Keratinocyte (primary cell): Measurements from ENCODE around the gene DEPP1. TPM values are rescaled to one million over a fixed set of nuclear protein-coding genes. Genes with fewer than 3 reads are reported as not detected.

Experiments
- DNase-seq: peaks from one replicate; pipeline ENCODE4 v3.0.0-alpha.2; 2011; ENCODE audit warnings: low read depth, missing footprints, low spot score
- FAIRE-seq: peaks from 2 replicates; lab custom pipeline; 2011; peaks lifted over from hg19 to GRCh38; lab: Jason Lieb, UNC
- H2AFZ ChIP-seq: 2 replicates; pipeline ENCODE4 v1.6.0; 2012; ENCODE audit warnings: low read length, control low read depth, inconsistent platforms; ENCODE audit not compliant: control insufficient read depth
- H3K27ac ChIP-seq: 2 replicates; pipeline ENCODE4 v1.5.1; 2011; ENCODE audit warnings: low read length; ENCODE audit not compliant: control insufficient read depth, insufficient read depth
- H3K27me3 ChIP-seq: 3 replicates; pipeline ENCODE4 v1.6.0; 2011; ENCODE audit warnings: low read length; ENCODE audit not compliant: control insufficient read depth, insufficient read depth; ENCODE audit errors: extremely low read depth
- H3K36me3 ChIP-seq, 2 experiments: 2 replicates in 1 of 2; 3 replicates in 1 of 2; pipeline ENCODE4 v1.5.1; 2011; ENCODE audit warnings: low read length in 2 of 2, mild to moderate bottlenecking in 1 of 2; ENCODE audit not compliant: control insufficient read depth in 2 of 2, insufficient read depth in 2 of 2; ENCODE audit errors: extremely low read depth in 1 of 2
- H3K4me1 ChIP-seq: 3 replicates; pipeline ENCODE4 v1.5.1; 2011; ENCODE audit warnings: low read length; ENCODE audit not compliant: control insufficient read depth, insufficient read depth; ENCODE audit errors: extremely low read depth
- H3K4me2 ChIP-seq: 3 replicates; pipeline ENCODE4 v1.6.0; 2011; ENCODE audit warnings: low read depth, low read length; ENCODE audit not compliant: control insufficient read depth, insufficient read depth; ENCODE audit errors: extremely low read depth
- H3K4me3 ChIP-seq, 3 experiments: fragments of 200-600 bp in 1 of 3; sonication (generic) in 1 of 3; 2 replicates in 2 of 3; 3 replicates in 1 of 3; pipeline ENCODE4 v1.5.1; 2011 to 2016; ENCODE audit warnings: low read length in 3 of 3, mild to moderate bottlenecking in 3 of 3, control low read depth in 2 of 3, inconsistent platforms in 1 of 3, low read depth in 1 of 3, mixed read lengths in 1 of 3, mixed run types in 1 of 3, moderate library complexity in 1 of 3; ENCODE audit not compliant: control insufficient read depth in 2 of 3, insufficient read depth in 2 of 3; ENCODE audit errors: extremely low read depth in 1 of 3
- H3K79me2 ChIP-seq: 2 replicates; pipeline ENCODE4 v1.6.0; 2012; ENCODE audit warnings: low read length; ENCODE audit not compliant: control insufficient read depth, insufficient read depth
- H3K9ac ChIP-seq: 3 replicates; pipeline ENCODE4 v1.6.0; 2011; ENCODE audit warnings: low read length; ENCODE audit not compliant: control insufficient read depth, insufficient read depth; ENCODE audit errors: extremely low read depth
- H3K9me1 ChIP-seq: 3 replicates; pipeline ENCODE4 v1.6.0; 2011; ENCODE audit warnings: low read length; ENCODE audit not compliant: control insufficient read depth, insufficient read depth; ENCODE audit errors: extremely low read depth
- H3K9me3 ChIP-seq: 2 replicates; pipeline ENCODE4 v1.5.1; 2012; ENCODE audit warnings: low read depth, low read length; ENCODE audit not compliant: control insufficient read depth
- H4K20me1 ChIP-seq: 3 replicates; pipeline ENCODE4 v1.6.0; 2011; ENCODE audit warnings: low read length; ENCODE audit not compliant: control insufficient read depth, insufficient read depth; ENCODE audit errors: extremely low read depth
- EZH2 ChIP-seq: IDR thresholded peaks from one replicate; pipeline ENCODE4 v1.6.1; 2012; ENCODE audit warnings: inconsistent platforms, mild to moderate bottlenecking, low read length, moderate library complexity
- dilution Hi-C: fragments of 300-500 bp; cut with MboI; formaldehyde crosslinking; loops from one replicate; pipeline ENCODE4 v1.7.0; 2020; ENCODE audit warnings: low sequenced_read_pairs; ENCODE audit not compliant: extremely low pct_ligation_motif_present
- polyA plus RNA-seq, 5 experiments: library from polyadenylated mRNA; depleted of rRNA in 3 of 5; stranded (reverse) in 3 of 5; stranded (forward) in 1 of 5; unstranded in 1 of 5; fragments of >200 nt; gene quantifications; 1 replicate in 1 of 5; 2 replicates in 3 of 5; 3 replicates in 1 of 5; pipeline versions ENCODE4 v1.2.1 to v1.2.3, GENCODE V29; 2011 to 2012; ENCODE audit warnings: missing spikeins in 2 of 5, low read depth in 1 of 5, low replicate concordance in 1 of 5
- TF ChIP-seq, protein P1 (sequence below), 3 experiments: IDR thresholded peaks in 1 of 3; conservative IDR thresholded peaks in 1 of 3; optimal IDR thresholded peaks in 1 of 3; 2 replicates in 2 of 3; 3 replicates in 1 of 3; pipeline versions ENCODE3 to v1.5.1; 2011; ENCODE audit warnings: low read length in 3 of 3, mild to moderate bottlenecking in 3 of 3, moderate library complexity in 2 of 3, control low read depth in 1 of 3, inconsistent platforms in 1 of 3; ENCODE audit not compliant: insufficient read depth in 2 of 3; ENCODE audit errors: extremely low read depth in 1 of 3

Gene DEPP1
- polyA plus RNA-seq, 1 donor (not counting 4 experiments of a cell fraction or from before 2014, with no cell fraction given), result 1.2 TPM

- DNase-seq (no peak), FAIRE-seq (no peak)
- H3K4me2 ChIP-seq, result no peak overlapping the region
- H3K4me1 ChIP-seq, result peaks cover 11% of the 10 kb centered on the region
- TF ChIP-seq, protein P1, sequence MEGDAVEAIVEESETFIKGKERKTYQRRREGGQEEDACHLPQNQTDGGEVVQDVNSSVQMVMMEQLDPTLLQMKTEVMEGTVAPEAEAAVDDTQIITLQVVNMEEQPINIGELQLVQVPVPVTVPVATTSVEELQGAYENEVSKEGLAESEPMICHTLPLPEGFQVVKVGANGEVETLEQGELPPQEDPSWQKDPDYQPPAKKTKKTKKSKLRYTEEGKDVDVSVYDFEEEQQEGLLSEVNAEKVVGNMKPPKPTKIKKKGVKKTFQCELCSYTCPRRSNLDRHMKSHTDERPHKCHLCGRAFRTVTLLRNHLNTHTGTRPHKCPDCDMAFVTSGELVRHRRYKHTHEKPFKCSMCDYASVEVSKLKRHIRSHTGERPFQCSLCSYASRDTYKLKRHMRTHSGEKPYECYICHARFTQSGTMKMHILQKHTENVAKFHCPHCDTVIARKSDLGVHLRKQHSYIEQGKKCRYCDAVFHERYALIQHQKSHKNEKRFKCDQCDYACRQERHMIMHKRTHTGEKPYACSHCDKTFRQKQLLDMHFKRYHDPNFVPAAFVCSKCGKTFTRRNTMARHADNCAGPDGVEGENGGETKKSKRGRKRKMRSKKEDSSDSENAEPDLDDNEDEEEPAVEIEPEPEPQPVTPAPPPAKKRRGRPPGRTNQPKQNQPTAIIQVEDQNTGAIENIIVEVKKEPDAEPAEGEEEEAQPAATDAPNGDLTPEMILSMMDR (optimal IDR thresholded peaks at IDR 0.05 in 1 of 3, IDR thresholded peaks at IDR 0.05 in 1 of 3, conservative IDR thresholded peaks at IDR 0.05 in 1 of 3; ENCODE audit: extremely low read depth in 1 of 3, insufficient read depth in 2 of 3, low read length in 3 of 3), result no peak
- TF ChIP-seq EZH2, result no peak
- H3K27me3 ChIP-seq, result no peaks in the 10 kb centered on the region
- no peaks in the 10 kb centered on the region for H3K9me3 ChIP-seq
- no peaks in the 10 kb centered on the region for H3K79me2 ChIP-seq
- no peaks in the 10 kb centered on the region for H3K9me1 ChIP-seq
- H2AFZ ChIP-seq, result no peak overlapping the region
- dilution Hi-C loops, result no loop called here
- H3K27ac ChIP-seq, result no peak overlapping the region
- no peak overlapping the region for H3K4me3 ChIP-seq
- H3K9ac ChIP-seq, result no peak overlapping the region
- no peaks in the 10 kb centered on the region for H3K36me3 ChIP-seq
- no peaks in the 10 kb centered on the region for H4K20me1 ChIP-seq
Measured at GRCh38 chr10:44931621-44932516, 46.7 kb downstream of the DEPP1 start.

GRCh38 chr10:44930904-44931620 lies 47.5 kb downstream of the DEPP1 start:
- Histone ChIP-seq H3K4me1 (peaks cover 10% of the 10 kb centered on the region), H3K9ac (no peak overlapping the region), H3K27me3 (no peaks in the 10 kb centered on the region), H3K79me2 (no peaks in the 10 kb centered on the region), H2AFZ (no peak overlapping the region), H3K4me3 (no peak overlapping the region), H4K20me1 (no peaks in the 10 kb centered on the region), H3K9me3 (no peaks in the 10 kb centered on the region), H3K36me3 (no peaks in the 10 kb centered on the region), H3K4me2 (no peak overlapping the region), H3K27ac (no peak overlapping the region), H3K9me1 (no peaks in the 10 kb centered on the region)
- TF ChIP-seq, protein P1 (optimal IDR thresholded peaks at IDR 0.05 in 1 of 3, IDR thresholded peaks at IDR 0.05 in 1 of 3, conservative IDR thresholded peaks at IDR 0.05 in 1 of 3; ENCODE audit: extremely low read depth in 1 of 3, insufficient read depth in 2 of 3, low read length in 3 of 3), result no peak
- FAIRE-seq, result no peak
- DNase-seq, result no peak
- dilution Hi-C loops, result no loop called here
